HCT116 (cell line): ENCODE results near the gene U2AF2. TPM values are rescaled to one million over a fixed set of nuclear protein-coding genes. Genes with fewer than 3 reads are reported as not detected.

Source experiments
- ATAC-seq: fragments of 200-7000 bp; cut with Tn5 transposase; 2 replicates; pipeline ENCODE4 v1.9.1; 2020; ENCODE audit warnings: mild to moderate bottlenecking, moderate library complexity
- BruUV-seq: library from RNA; stranded (reverse); fragments of 400-500 nt; replicated peaks from 2 replicates; lab custom pipeline; 2021; lab: Mats Ljungman, UMichigan
- CTCF ChIA-PET: fragments of 300-600 bp; sonication (Branson Sonifier 250); formaldehyde crosslinking; loops from one replicate; lab custom pipeline; 2021; ENCODE audit warnings: antibody characterized with exemption; lab: Charles Lee
- POLR2A ChIA-PET: fragments of 300-600, 350-600 bp; sonication (Branson Sonifier 250); formaldehyde crosslinking; loops from one replicate; lab custom pipeline; 2021; ENCODE audit warnings: antibody characterized with exemption; lab: Charles Lee
- RAD21 ChIA-PET, 2 experiments: fragments of 300-600 bp; sonication (Branson Sonifier 250); formaldehyde crosslinking; loops; one replicate each; lab custom pipeline; 2023; ENCODE audit warnings: low total read pairs in 2 of 2; ENCODE audit not compliant: uncharacterized antibody in 2 of 2, unreplicated experiment in 2 of 2, low non-redundant PET in 1 of 2; lab: Charles Lee
- DNase-seq: peaks from one replicate; pipeline ENCODE4 v3.0.0-alpha.2; 2010; ENCODE audit warnings: low read depth, low spot score
- H2AFZ ChIP-seq: fragments of 200-600 bp; shearing (Covaris generic), sonication (generic); 2 replicates; pipeline ENCODE4 v1.6.1; 2017; ENCODE audit warnings: low read depth, mixed run types, mixed read lengths, antibody characterized with exemption, low read length; ENCODE audit not compliant: poor library complexity, severe bottlenecking
- H3K27ac ChIP-seq: 2 replicates; pipeline ENCODE4 v1.5.1; 2012; ENCODE audit warnings: low read depth, low read length
- H3K27me3 ChIP-seq: fragments of 200-600 bp; sonication (generic); 2 replicates; pipeline ENCODE4 v1.6.1; 2016; ENCODE audit warnings: mixed run types, low read length, mixed read lengths; ENCODE audit not compliant: insufficient read depth
- H3K36me3 ChIP-seq, 2 experiments: fragments of 200-500 bp in 1 of 2; fragments of 200-600 bp in 1 of 2; sonication (Bioruptor generic) in 1 of 2; sonication (generic) in 1 of 2; 2 replicates each; pipeline versions ENCODE4 v1.5.1 to v1.6.1; 2014 to 2016; ENCODE audit warnings: low read length in 2 of 2, inconsistent platforms in 1 of 2, mixed read lengths in 1 of 2, mixed run types in 1 of 2; ENCODE audit not compliant: insufficient read depth in 2 of 2, control insufficient read depth in 1 of 2
- H3K4me1 ChIP-seq, 2 experiments: fragments of 200-600 bp in 1 of 2; sonication (generic) in 1 of 2; 2 replicates each; pipeline versions ENCODE4 v1.5.1 to v1.6.1; 2012 to 2017; ENCODE audit warnings: low read length in 2 of 2, inconsistent platforms in 1 of 2, mild to moderate bottlenecking in 1 of 2, mixed read lengths in 1 of 2, mixed run types in 1 of 2, moderate library complexity in 1 of 2; ENCODE audit not compliant: insufficient read depth in 2 of 2, control insufficient read depth in 1 of 2
- H3K4me2 ChIP-seq: fragments of 200-600 bp; sonication (generic); 2 replicates; pipeline ENCODE4 v1.6.1; 2017; ENCODE audit warnings: mixed run types, low read length, mixed read lengths
- H3K4me3 ChIP-seq, 2 experiments: fragments of 200-600 bp in 1 of 2; sonication (generic) in 1 of 2; replicated peaks in 1 of 2; 2 replicates each; pipeline ENCODE4 v1.5.1; 2011 to 2016; ENCODE audit warnings: low read length in 2 of 2, control low read depth in 1 of 2, low read depth in 1 of 2, mild to moderate bottlenecking in 1 of 2, mixed read lengths in 1 of 2, mixed run types in 1 of 2
- H3K79me2 ChIP-seq: fragments of 200-600 bp; sonication (generic); 2 replicates; pipeline ENCODE4 v1.6.1; 2017; ENCODE audit warnings: mild to moderate bottlenecking, mixed run types, low read length, moderate library complexity, mixed read lengths; ENCODE audit not compliant: insufficient read depth
- H3K9ac ChIP-seq: fragments of 200-600 bp; sonication (generic); 2 replicates; pipeline ENCODE4 v1.6.1; 2016; ENCODE audit warnings: low read length, mixed read lengths
- H3K9me2 ChIP-seq: fragments of 200-600 bp; sonication (generic), shearing (Covaris generic); 2 replicates; pipeline ENCODE4 v1.6.1; 2017; ENCODE audit warnings: mixed run types, mild to moderate bottlenecking, moderate library complexity; ENCODE audit not compliant: insufficient read depth
- H3K9me3 ChIP-seq, 2 experiments: fragments of 200-500 bp in 1 of 2; fragments of 200-600 bp in 1 of 2; sonication (Bioruptor generic) in 1 of 2; sonication (generic) in 1 of 2; 2 replicates each; pipeline ENCODE4 v1.6.1; 2014 to 2017; ENCODE audit warnings: low read length in 2 of 2, mixed read lengths in 2 of 2, inconsistent platforms in 1 of 2, low read depth in 1 of 2, mild to moderate bottlenecking in 1 of 2, mixed run types in 1 of 2, moderate library complexity in 1 of 2; ENCODE audit not compliant: control insufficient read depth in 1 of 2, insufficient read depth in 1 of 2
- H4K20me1 ChIP-seq: fragments of 200-600 bp; sonication (generic), shearing (Covaris generic); 2 replicates; pipeline ENCODE4 v1.6.1; 2017; ENCODE audit warnings: mixed run types, mild to moderate bottlenecking, moderate library complexity; ENCODE audit not compliant: insufficient read depth
- intact Hi-C: fragments of 100-400 bp; cut with micrococcal nuclease; formaldehyde crosslinking; loops from 2 replicates; pipeline ENCODE4 v1.10.0; 2022
- total RNA-seq: library from RNA; stranded (reverse); gene quantifications from one replicate; pipeline ENCODE4 v1.2.1, GENCODE V29; 2021; ENCODE audit not compliant: unreplicated experiment
- TF ChIP-seq, protein P1 (sequence below): IDR thresholded peaks from 2 replicates; pipeline ENCODE4 v1.6.1; 2012; ENCODE audit warnings: low read depth

U2AF2 gene
- total RNA-seq, 1 experiment from 2014 or later: 259 TPM

DNA sequence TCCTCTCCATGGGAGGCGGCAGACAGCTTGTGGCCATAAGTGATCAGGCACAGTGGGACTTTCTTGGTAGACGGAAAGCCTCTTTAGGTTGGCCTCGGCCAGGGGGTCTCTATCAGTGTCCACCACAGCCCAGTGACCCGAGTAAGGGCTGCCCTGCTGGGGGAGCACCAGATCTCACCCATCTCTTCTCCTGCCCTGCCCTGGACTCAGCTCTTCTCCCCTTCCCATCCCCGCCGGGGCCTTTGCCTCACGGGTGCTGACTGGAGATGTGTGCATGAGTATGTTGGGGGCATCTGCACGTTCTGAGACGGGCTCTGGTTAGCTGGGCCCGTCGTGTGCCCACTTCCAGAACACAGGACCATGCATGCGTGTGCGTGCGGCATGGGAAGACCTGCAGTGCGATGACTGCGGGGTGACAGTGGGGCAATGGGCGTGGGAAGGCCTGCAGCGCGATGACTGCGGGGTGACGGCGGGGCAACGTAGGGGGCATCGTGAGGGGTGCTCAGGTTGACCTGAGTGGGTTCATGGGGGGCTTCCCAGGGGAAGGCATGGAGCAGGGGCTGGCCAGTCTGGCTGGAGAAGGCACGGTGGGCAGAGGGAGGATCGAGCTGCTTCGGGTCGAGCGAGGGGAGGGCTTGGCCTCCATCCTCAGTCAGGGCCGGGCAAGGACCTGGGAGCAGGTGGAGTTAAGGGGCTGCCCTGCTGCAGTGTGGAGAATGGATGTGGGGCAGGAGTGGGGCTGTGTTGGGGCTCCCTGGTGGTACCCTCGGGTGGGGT, 36.1 kb downstream of the U2AF2 start:
- Histone ChIP-seq H3K9me3 (no peaks in the 10 kb centered on the region), H3K4me2 (no peak overlapping the region), H2AFZ (no peak overlapping the region), H3K36me3 (peaks cover 23 to 25% of the 10 kb centered on the region in 2 experiments; a peak in 3 of 4 replicates), H3K4me3 (no peak overlapping the region), H3K9me2 (no peaks in the 10 kb centered on the region), H3K27ac (no peak overlapping the region), H3K79me2 (peaks cover 19% of the 10 kb centered on the region), H3K4me1 (no peaks in the 10 kb centered on the region), H4K20me1 (no peaks in the 10 kb centered on the region), H3K27me3 (no peaks in the 10 kb centered on the region), H3K9ac (no peak overlapping the region)
- no TSS peak for BruUV-seq
- RAD21 ChIA-PET: no interaction called here
- POLR2A ChIA-PET: no interaction called here
- intact Hi-C loops: no loop called here
- DNase-seq (no peak), ATAC-seq (no peak)
- CTCF ChIA-PET: no interaction called here
- TF ChIP-seq, protein P1, sequence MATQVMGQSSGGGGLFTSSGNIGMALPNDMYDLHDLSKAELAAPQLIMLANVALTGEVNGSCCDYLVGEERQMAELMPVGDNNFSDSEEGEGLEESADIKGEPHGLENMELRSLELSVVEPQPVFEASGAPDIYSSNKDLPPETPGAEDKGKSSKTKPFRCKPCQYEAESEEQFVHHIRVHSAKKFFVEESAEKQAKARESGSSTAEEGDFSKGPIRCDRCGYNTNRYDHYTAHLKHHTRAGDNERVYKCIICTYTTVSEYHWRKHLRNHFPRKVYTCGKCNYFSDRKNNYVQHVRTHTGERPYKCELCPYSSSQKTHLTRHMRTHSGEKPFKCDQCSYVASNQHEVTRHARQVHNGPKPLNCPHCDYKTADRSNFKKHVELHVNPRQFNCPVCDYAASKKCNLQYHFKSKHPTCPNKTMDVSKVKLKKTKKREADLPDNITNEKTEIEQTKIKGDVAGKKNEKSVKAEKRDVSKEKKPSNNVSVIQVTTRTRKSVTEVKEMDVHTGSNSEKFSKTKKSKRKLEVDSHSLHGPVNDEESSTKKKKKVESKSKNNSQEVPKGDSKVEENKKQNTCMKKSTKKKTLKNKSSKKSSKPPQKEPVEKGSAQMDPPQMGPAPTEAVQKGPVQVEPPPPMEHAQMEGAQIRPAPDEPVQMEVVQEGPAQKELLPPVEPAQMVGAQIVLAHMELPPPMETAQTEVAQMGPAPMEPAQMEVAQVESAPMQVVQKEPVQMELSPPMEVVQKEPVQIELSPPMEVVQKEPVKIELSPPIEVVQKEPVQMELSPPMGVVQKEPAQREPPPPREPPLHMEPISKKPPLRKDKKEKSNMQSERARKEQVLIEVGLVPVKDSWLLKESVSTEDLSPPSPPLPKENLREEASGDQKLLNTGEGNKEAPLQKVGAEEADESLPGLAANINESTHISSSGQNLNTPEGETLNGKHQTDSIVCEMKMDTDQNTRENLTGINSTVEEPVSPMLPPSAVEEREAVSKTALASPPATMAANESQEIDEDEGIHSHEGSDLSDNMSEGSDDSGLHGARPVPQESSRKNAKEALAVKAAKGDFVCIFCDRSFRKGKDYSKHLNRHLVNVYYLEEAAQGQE: no peak
- TF ChIP-seq, all 23 proteins: peak for 0
